GM19238 (cell line): ENCODE results near the gene ACER3.
A peak's percentile ranks its signal among the peaks of the same experiment; 100 is the strongest.
"Not testable (repeated sequence)": the region's sequence is repeated elsewhere in the genome, so short reads cannot be mapped to it uniquely, and the experiment has no call there.

Experiments used
- DNase-seq: peaks from one replicate; pipeline ENCODE4 v3.0.0; 2011; ENCODE audit warnings: low spot score; ENCODE audit not compliant: insufficient read length

The ACER3 gene

DNA sequence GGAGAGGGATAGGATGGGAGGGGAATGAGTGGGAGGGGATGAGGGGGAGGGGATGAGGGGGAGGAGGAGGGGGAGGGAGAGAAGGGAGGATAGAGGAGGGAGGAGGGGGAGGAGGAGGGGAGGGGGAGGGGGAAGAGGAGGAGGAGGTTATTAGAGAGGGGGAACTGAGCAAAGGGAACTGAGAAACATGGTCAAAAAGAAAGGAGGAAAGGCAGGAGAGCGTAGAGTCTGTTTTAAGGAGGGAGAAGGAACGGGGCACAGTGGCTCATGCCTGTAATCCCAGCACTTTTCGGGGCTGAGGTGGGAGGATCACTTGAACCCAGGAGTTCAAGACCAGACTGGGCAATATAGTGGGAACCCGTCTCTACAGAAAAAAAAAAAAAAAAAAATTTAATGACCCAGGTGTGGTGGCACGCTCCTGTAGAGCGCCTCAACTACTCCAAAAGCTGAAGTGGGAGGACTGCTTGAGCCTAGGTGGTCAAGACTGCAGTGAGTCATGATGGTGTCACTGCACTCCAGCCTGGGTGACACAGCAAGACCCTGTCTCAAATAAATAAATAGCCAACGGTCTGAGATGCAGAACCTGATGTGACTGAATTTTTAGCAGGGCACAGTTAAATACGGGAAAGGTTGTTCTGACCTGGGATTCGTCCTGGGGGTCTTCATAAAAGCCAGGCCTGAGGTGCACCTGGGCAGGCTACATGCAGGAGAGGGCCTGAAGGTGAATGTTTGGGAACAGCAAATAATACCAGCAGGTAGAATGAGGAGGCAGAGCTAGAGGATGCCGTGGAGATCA, 177.5 kb downstream of the ACER3 start:
- no peak for DNase-seq

DNA sequence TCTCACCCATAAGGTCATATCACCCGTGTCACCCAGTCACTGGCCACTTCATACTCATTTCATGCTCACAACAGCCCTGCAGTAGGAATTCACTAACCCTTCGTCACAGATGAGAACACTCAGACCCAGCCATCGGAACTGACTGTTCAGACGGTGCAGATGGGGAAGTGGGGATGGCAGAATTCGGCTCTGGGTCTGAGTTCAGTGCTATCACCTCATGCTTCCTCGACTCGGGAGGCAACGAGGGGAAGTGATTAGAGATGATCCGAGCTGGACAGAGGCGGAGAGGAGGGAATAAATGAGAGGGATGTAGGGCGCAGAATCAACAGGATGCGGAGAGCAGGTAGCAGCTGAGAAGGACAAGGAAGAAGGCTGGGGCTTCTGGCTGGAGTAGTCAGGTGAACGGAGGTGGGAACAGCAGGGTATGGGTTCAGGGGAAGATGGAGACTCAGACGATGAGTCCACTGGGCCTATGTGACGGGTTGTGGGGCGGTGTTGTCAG, 178.2 kb downstream of the ACER3 start:
- DNase-seq: no peak

DNA sequence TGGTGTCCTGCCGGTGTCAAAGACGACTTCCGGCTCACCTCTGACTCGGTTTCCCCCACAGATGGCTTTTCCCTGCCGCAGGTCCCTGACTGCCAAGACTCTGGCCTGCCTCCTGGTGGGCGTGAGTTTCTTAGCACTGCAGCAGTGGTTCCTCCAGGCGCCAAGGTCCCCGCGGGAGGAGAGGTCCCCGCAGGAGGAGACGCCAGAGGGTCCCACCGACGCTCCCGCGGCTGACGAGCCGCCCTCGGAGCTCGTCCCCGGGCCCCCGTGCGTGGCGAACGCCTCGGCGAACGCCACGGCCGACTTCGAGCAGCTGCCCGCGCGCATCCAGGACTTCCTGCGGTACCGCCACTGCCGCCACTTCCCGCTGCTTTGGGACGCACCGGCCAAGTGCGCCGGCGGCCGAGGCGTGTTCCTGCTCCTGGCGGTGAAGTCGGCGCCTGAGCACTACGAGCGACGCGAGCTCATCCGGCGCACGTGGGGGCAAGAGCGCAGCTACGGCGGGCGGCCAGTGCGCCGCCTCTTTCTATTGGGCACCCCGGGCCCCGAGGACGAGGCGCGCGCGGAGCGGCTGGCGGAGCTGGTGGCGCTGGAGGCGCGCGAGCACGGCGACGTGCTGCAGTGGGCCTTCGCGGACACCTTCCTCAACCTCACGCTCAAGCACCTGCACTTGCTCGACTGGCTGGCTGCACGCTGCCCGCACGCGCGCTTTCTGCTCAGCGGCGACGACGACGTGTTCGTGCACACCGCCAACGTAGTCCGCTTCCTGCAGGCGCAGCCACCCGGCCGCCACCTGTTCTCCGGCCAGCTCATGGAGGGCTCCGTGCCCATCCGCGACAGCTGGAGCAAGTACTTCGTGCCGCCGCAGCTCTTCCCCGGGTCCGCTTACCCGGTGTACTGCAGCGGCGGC, 179.0 kb downstream of the ACER3 start:
- no peak for DNase-seq

DNA sequence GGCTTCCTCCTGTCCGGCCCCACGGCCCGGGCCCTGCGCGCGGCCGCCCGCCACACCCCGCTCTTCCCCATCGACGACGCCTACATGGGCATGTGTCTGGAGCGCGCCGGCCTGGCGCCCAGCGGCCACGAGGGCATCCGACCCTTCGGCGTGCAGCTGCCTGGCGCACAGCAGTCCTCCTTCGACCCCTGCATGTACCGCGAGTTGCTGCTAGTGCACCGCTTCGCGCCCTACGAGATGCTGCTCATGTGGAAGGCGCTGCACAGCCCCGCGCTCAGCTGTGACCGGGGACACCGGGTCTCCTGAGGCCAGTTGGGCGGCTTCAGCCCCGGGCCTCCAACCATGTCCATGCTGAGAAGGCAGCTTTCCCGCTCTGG, 179.7 kb downstream of the ACER3 start:
- DNase-seq: no peak

DNA sequence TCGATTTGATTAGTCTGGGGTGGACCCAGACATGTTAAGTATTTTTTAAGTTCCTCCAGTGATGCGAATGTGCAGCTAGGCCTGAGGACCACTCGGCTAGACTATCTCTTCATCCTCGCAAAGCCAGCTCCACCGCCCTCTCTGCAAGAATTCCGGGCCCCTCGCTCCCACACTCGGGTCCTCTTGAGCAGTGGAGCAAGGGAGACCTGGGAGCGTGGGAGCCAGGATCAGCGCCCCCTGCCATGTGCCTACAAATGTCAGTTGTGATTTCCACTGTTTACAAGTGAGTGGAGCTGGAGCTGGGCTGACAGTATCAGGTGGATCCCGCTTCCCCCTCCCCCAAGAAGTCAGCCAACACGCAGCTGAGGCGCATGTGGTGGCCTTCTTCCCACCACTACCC, 180.2 kb downstream of the ACER3 start:
- DNase-seq: no peak

DNA sequence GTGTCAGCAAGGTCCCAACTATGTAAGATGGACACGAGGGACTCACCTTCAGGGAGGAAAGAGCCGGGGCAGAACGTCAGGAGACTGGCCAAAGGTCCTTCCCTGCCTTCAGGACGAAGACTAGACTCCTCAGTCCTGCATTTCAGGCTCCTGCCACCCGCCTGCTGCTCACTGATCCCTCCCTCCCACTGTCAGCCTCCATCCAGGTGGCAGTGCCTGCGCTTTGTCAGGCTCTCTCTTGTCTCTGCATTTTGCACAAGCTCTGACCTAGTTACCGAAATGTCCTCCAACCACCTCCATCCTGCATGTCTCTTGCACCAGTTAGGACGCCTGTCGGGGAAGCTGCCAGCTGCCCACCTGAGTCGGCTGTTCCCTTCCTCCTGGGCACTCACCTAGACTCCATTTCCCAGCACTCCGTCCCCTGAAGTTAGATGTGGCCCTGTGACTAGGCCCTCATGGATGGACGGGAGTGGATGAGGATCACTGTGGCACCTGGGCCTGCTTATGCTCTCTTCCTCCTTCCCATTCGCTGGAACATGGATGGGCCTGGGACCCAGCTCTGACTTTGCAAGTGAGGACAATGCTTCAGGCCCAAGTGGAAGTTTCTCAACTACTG, 181.5 kb downstream of the ACER3 start:
- no peak for DNase-seq

DNA sequence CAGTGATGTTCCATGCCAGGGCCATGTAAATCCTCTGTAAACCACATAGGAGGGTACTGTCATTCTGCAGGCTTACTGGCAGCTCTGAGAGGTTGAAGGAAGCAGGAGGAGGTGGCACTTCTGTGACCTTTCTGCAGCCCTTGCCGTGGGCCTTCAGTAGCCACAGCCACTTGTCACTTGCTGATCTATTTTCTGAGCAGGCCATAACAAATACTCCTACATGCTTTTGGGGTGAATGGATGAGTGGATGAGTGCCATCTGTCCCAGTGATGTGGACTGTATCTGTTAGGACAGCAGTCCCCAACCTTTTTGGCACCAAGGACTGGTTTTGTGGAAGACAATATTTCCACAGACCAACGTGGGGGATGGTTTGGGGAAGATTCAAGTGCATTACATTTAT, 183.6 kb downstream of the ACER3 start:
- no peak for DNase-seq

DNA sequence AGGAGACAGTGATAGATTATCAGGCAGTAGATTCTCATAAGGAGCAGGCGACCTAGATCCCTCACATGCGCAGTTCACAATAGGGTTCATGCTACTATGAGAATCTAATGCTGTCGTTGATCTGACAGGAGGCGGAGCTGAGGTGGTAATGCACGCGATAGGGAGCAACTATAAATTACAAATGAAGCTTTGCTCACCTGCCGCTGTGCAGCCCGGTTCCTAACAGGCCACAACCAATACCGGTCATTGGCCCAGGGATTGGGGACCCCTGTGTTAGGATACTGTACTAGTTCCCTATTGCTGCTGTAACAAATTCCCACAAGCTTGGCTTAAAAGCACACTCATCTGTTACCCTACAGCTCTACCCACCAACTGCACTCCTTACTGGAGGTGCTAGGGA, 184.2 kb downstream of the ACER3 start:
- DNase-seq: no peak

DNA sequence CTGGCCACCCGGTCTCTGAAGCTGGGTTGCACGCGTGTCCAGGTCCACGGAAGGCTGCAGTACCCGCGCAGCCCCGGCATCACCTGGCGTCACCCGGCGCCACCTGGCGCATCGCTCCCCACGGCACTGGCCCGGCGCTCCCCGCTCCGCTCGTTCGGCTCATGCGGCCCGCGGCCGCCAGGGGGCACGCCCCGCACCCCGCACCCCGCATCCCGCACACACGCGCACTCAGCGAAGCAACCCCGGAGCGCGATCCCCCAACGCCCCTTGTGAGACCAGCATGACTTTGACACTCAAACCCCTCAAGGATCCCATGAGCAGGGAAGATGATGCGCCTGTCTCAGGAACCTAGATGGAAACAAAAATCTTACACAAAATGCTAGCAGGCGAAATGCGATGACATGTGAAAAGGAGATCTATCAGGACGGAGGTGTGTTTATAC, 185.4 kb downstream of the ACER3 start:
- DNase-seq: peak; percentile 74

- peak; percentile 70 for DNase-seq
These were observed 186.5 kb downstream of the ACER3 start for GRCh38 chr11:77047007-77047927.

DNA sequence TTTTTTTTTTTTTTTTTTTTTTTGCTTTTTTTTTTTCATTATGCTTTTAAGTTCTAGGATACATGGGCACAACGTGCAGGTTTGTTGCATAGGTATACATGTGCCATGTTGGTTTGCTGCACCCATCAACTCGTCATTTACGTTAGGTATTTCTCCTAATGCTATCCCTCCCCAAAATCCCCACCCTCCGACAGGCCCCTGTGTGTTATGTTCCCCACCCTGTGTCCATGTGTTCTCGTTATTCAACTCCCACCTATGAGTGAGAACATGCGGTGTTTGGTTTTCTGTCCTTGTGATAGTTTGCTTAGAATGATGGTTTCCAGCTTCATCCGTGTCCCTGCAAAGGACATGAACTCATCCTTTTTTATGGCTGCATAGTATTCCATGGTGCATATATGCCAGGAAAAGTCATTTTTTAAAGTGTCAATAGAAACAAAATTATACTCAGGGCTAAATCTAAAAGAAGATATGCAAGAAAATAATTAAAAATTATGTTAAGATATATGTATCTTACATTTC, 187.3 kb downstream of the ACER3 start:
- not testable (repeated sequence) for DNase-seq

GRCh38 chr11:77049026-77049425, 188.3 kb downstream of the ACER3 start:
- no peak for DNase-seq

GRCh38 chr11:77051511-77051910, 190.8 kb downstream of the ACER3 start:
- no peak for DNase-seq

- DNase-seq: no peak
These were observed 191.8 kb downstream of the ACER3 start for GRCh38 chr11:77052518-77052917.

GRCh38 chr11:77053217-77054015, 192.7 kb downstream of the ACER3 start:
- DNase-seq: no peak

DNA sequence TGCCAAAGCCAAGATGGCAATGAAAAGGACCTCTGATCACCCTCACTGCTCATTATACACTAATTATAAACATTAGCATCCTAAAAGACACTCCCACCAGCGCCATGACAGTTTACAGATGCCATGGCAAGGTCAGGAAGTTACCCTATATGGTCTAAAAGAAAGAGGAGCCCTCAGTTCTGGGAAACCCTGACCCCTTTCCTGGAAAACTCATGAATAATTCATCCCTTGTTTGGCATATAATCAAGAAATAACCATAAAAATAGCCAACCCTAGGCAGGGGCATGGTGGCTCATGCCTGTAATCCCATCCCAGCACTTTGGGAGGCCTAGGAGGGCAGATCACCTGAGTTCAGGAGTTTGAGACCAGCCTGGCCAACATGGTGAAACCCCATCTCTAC, 193.4 kb downstream of the ACER3 start:
- no peak for DNase-seq

DNA sequence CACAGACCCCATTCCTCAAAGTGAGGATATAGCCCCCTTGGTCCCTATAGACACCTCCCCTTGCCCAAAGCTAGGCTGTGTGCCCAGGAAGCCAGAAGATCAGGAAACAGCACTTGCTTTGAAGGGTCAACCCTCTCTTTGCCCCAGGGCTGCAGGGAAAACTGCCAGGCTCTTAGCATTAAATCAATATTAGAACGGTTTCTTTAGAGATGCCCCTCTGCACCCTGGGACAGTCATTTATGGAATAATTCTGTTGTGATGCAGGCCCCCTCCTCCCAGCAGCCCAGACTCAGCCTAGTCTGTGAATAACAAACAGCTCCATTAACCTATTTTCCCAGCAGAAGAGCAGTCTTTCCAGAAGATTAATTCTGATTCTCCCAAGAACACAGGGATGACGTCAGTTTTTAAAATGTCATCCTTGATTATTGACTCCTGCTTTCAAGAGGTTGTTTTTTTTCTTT, 194.4 kb downstream of the ACER3 start:
- no peak for DNase-seq

- DNase-seq: no peak
These were observed 195.2 kb downstream of the ACER3 start for GRCh38 chr11:77055913-77056312.

DNA sequence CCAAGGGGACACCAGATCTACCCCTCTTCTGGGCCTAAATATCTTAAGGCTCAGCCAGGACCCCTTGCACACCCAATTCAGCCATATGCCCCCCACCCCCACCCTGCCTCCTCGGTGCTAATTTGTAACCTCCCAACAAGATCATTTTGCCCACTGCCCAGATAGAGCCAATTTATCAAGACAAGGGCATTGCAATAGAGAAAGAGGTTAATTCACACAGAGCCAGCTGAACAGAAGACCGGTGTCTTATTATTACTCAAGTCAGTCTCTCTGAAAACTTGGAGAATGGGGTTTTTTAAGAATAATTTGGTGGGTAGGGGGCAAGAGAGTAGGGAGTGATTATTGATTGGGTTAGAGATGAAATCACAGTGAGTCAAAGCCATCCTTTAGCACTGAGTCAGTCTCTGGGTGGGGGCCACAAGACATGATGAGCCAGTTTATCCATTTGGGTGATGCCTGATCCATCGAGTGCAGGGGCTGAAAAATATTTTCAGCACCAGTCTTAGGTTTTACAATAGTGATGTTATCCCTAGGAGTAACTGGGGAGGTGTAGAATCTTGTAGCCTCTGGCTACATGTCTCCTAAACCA, 196.2 kb downstream of the ACER3 start:
- no peak for DNase-seq
